ENCODE data around the gene CALHM4. TPM values are rescaled to one million over a fixed set of nuclear protein-coding genes. Genes with fewer than 3 reads are reported as not detected.

CALHM4 gene
- total RNA-seq, 4 donors from 2014 or later, result not detected

DNA sequence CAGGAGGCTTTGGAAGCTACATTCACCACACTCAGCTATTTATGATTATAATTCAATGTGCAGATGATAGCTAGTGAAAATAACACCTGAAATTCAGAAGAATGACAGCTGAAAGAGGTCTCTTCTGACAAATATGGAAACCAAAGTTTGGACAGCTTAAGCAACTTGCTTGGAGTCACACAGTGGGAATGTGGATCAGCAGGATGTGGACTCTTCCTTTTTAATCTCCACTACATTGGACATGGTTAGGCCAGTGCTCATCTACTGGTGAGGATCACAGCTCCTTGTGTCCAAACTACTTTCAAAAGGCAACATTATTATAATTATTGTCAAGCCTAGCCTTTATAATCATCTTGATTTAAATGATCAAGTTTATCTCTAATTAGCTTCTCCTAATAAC lies 18.4 kb upstream of the CALHM4 start:
- Histone ChIP-seq H3K4me1 (no peaks in the 10 kb centered on the region), H3K27me3 (peaks cover 3% of the 10 kb centered on the region), H3K9me3 (no peaks in the 10 kb centered on the region), H3K36me3 (no peaks in the 10 kb centered on the region), H3K4me3 (no peak overlapping the region), H3K27ac (no peak overlapping the region)
- TF ChIP-seq POLR2AphosphoS5 (IDR thresholded peaks at IDR 0.05) (no peak), EP300 (IDR thresholded peaks at IDR 0.05) (no peak), POLR2A (IDR thresholded peaks at IDR 0.05) (no peak)
- TF ChIP-seq, protein P1, sequence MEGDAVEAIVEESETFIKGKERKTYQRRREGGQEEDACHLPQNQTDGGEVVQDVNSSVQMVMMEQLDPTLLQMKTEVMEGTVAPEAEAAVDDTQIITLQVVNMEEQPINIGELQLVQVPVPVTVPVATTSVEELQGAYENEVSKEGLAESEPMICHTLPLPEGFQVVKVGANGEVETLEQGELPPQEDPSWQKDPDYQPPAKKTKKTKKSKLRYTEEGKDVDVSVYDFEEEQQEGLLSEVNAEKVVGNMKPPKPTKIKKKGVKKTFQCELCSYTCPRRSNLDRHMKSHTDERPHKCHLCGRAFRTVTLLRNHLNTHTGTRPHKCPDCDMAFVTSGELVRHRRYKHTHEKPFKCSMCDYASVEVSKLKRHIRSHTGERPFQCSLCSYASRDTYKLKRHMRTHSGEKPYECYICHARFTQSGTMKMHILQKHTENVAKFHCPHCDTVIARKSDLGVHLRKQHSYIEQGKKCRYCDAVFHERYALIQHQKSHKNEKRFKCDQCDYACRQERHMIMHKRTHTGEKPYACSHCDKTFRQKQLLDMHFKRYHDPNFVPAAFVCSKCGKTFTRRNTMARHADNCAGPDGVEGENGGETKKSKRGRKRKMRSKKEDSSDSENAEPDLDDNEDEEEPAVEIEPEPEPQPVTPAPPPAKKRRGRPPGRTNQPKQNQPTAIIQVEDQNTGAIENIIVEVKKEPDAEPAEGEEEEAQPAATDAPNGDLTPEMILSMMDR (IDR thresholded peaks at IDR 0.05), result no peak
- ATAC-seq, result no peak

DNA sequence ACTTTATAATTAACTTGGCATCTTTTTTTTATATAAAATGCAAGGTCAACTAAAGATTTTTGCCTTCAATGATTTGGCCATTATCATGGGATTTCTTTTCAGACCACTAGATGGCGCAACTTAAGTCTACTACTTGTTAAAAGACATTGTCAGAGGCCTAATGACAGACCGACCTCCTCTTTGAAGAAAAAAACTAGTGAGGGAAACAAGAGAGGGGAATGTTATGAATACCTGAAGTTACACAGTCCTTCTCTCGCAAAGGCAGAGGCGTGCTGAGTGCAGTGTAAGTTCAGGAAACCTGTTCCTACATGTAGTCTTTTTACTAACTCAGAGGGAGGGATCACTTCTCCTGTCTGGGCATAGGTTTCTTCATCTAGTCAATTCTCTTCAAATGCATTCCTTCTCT lies 17.3 kb upstream of the CALHM4 start:
- peaks cover 6% of the 10 kb centered on the region for H3K27me3 ChIP-seq
- WGBS, 2 donors (ENCODE audit: low coverage in 1 of 2), result 8 to 16% methylated on average over 4 of the region's 4 CpGs
- no peak overlapping the region for H3K4me3 ChIP-seq
- H3K36me3 ChIP-seq, result no peaks in the 10 kb centered on the region
- no peaks in the 10 kb centered on the region for H3K9me3 ChIP-seq
- no peak overlapping the region for H3K27ac ChIP-seq
- peak; percentile 39 for ATAC-seq
- TF ChIP-seq POLR2AphosphoS5 (IDR thresholded peaks at IDR 0.05), result no peak
- TF ChIP-seq, protein P1 (IDR thresholded peaks at IDR 0.05), result peak; percentile 63 to 65 (median 64)
- TF ChIP-seq EP300 (IDR thresholded peaks at IDR 0.05), result no peak
- H3K4me1 ChIP-seq, result no peaks in the 10 kb centered on the region

DNA sequence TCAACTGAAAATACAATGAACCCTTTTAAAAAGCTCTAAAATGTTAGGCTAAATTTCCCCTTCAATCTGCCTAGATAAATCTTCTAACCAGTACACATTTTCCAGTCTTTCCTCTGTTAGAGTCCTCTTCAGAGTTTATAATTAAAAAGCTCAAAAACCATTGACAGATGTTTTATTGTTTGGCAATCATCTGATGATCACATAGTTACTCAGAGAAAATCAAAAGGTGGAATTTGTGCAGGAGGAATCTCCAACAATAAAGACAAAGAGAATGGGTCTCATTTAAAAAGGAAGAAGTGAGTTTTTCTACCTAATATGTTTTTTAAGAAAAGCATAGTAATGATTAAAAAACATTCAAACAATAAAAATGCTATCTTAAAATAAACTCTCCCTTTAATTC lies 11.1 kb upstream of the CALHM4 start:
- H3K4me3 ChIP-seq, result no peak overlapping the region
- TF ChIP-seq, protein P1 (IDR thresholded peaks at IDR 0.05), result no peak
- no peak for TF ChIP-seq EP300 (IDR thresholded peaks at IDR 0.05)
- TF ChIP-seq POLR2A (IDR thresholded peaks at IDR 0.05), result no peak
- TF ChIP-seq POLR2AphosphoS5 (IDR thresholded peaks at IDR 0.05), result no peak
- peaks cover 10% of the 10 kb centered on the region for H3K27me3 ChIP-seq
- H3K36me3 ChIP-seq, result no peaks in the 10 kb centered on the region
- ATAC-seq, result no peak
- no peak overlapping the region for H3K27ac ChIP-seq
- H3K4me1 ChIP-seq, result no peaks in the 10 kb centered on the region
- H3K9me3 ChIP-seq, result no peaks in the 10 kb centered on the region

DNA sequence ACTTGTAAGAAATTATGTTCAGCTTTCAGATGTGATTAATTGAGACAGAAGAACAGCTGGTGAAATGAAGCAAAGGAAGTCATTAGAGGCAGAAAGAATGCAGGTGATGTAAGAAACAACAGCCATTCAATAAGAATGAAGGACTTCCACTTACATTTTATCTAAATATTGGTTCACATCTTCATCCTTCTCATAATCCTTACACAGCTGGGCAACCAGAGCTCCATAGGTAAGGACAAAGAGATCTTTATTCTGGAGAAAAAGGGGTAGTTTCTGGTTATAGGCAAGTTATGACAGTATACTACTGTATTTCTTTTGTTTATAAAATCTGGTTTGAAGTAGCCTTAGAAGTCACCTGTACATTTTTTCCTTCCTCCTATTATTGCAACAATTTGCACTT lies 10.4 kb upstream of the CALHM4 start:
- H3K27me3 ChIP-seq, result peaks cover 10% of the 10 kb centered on the region
- H3K36me3 ChIP-seq, result no peaks in the 10 kb centered on the region
- no peaks in the 10 kb centered on the region for H3K9me3 ChIP-seq
- TF ChIP-seq, protein P1 (IDR thresholded peaks at IDR 0.05), result no peak
- TF ChIP-seq POLR2AphosphoS5 (IDR thresholded peaks at IDR 0.05), result no peak
- no peak for TF ChIP-seq EP300 (IDR thresholded peaks at IDR 0.05)
- TF ChIP-seq POLR2A (IDR thresholded peaks at IDR 0.05), result no peak
- H3K4me3 ChIP-seq, result no peak overlapping the region
- no peaks in the 10 kb centered on the region for H3K4me1 ChIP-seq
- ATAC-seq, result no peak
- H3K27ac ChIP-seq, result no peak overlapping the region

DNA sequence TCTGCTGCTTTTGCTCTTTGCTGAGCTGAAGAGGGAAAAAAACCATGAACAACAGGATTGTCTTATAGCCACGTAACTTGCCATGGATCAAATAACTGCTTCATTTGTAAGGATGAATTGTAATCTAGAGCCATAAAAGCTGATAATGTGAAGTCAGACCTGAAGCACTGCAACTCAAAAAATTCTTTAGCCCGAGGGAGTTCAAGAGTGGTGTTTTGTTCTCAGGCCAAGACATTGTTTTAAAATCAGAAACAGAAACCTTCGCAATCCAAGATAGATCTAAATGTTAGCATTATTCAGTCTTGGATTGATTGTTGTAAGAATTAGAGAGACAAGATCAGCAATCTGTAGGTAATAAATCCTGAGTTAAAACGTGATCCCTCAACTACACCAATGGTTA lies 7.9 kb upstream of the CALHM4 start, which contains the start of gene TRAPPC3L:
TRAPPC3L (minus strand) TSS at position 34 of the 400 bp plus-strand sequence. CDS start 170 bp downstream, outside the sequence.
- Histone ChIP-seq H3K27ac (no peak within 1 kb of the TSS), H3K4me1 (no peaks in the 10 kb centered on the region), H3K36me3 (no peaks in the 10 kb centered on the region), H3K4me3 (no peak within 1 kb of the TSS), H3K27me3 (peaks cover 5% of the 10 kb centered on the region), H3K9me3 (no peaks in the 10 kb centered on the region)
- WGBS, 2 donors (ENCODE audit: low coverage in 1 of 2), result 37 to 48% methylated on average over 4 of the region's 4 CpGs
- no peak for ATAC-seq
- TF ChIP-seq POLR2A (IDR thresholded peaks at IDR 0.05) (no peak), EP300 (IDR thresholded peaks at IDR 0.05) (no peak), POLR2AphosphoS5 (IDR thresholded peaks at IDR 0.05) (no peak)
- TF ChIP-seq, protein P1 (IDR thresholded peaks at IDR 0.05), result no peak

Data from gastroesophageal sphincter (tissue), 4 donors.